Kidney tubule cell (primary cell): ENCODE results near the gene PDE4D.

Experiments used
- DNase-seq: peaks from one replicate; pipeline ENCODE4 v3.0.0-alpha.2; 2018; ENCODE audit warnings: low spot score

The PDE4D gene

GRCh38 chr5:59655693-59656309, 237.7 kb downstream of the PDE4D start:
- no peak for DNase-seq

GRCh38 chr5:59654691-59655090, 238.8 kb downstream of the PDE4D start:
- no peak for DNase-seq

- no peak for DNase-seq
Measured at GRCh38 chr5:59652449-59652848, 241.1 kb downstream of the PDE4D start.

GRCh38 chr5:59648949-59649921, 244.3 kb downstream of the PDE4D start:
- DNase-seq = no peak

GRCh38 chr5:59648038-59648831, 245.3 kb downstream of the PDE4D start:
- no peak for DNase-seq

DNA sequence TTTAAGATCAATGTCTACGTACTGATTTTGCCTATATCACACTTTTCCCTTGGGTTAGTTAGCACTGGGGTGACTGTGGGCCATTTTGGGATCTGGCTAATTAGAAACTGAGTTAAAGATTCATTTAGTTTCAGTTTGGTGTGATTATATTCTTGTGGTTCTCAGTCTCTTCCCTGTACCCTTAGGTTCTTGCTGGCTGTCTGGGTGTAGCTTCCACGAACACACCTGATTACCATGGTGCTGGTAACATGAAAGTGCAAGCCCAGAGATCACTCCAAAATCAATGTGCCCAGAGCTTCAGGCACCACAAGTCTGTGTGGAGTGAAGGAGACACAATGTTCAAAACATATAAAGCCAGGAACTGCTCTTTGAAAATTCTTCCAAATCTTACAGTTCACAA, 248.1 kb downstream of the PDE4D start:
- DNase-seq = no peak

- DNase-seq = peak; percentile 63
Measured at GRCh38 chr5:59640411-59640810, 253.1 kb downstream of the PDE4D start.

- DNase-seq = no peak
Measured at GRCh38 chr5:59637884-59638580, 255.5 kb downstream of the PDE4D start.

DNA sequence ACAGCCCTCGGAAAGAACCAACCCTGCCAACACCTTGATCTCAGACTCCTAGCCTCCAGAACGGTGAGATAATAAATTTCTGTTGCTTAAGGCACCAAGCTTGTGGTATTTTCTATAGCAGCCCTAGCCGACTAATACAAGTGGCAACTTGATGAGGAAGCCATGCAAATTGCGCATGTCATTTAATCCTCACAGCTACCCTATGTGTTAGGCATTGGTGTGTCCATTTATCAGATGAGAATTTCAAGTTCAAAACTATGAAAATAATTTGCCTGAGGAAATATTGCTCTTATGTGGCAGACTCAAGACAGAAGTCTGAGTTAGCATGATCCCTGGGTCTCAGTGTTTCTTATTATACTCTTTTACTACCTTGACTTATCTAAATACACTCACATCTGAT, 264.0 kb downstream of the PDE4D start:
- DNase-seq = no peak

DNA sequence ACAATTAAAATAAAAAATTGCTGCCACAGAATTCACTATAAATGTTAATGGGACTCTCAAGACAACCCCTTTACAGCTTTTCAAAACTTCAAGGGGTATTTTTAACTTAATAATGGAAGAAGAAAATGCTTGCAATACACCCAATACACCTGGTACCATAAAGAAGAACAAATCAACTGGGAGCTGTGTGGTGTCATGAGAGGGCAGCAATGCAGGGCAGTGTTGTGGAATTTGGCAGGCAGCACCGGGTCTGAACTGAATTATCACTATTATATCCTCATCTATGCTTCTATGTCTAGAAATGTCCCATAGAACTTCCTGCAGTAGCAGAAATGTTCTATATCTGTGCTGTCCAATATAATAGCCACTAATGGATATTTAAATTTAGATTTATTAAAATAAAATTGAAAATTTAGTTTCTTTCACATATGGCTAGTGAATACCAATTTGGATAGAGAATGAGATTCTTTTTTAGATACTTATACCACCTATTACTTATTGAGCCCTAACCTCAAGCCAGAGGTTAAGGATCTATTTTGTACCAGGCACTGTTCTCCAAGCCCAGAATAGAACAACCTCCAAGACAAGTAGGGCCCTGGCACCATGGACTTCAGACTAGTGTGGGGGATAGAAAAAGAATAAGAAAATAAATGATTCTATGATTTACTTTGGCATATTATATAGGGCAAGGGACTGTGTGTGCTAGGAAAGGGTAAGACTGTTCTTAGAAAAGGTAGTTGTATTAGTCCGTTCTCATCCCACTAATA, 265.3 kb downstream of the PDE4D start:
- DNase-seq = no peak

DNA sequence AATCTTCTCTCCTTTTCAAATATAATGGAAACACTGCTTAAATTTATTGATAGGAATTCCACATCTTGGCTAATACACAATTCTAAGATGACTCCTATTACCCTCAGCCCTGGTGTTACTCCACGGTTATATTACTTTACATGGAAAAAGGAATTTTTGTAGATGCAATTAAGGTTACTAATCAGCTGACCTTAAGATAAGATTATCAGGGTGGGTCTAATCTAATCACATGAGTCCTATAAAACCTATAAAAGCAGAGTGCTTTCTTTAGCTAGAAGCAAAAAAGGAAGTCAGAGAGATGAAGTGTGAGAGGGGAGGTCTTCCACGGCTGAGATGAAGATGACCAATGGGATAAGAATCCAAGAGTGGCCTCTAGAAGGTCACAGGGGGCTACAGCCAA, 268.6 kb downstream of the PDE4D start:
- DNase-seq = no peak

GRCh38 chr5:59622848-59623247, 270.7 kb downstream of the PDE4D start:
- no peak for DNase-seq

GRCh38 chr5:59621477-59621876, 272.0 kb downstream of the PDE4D start:
- no peak for DNase-seq

DNA sequence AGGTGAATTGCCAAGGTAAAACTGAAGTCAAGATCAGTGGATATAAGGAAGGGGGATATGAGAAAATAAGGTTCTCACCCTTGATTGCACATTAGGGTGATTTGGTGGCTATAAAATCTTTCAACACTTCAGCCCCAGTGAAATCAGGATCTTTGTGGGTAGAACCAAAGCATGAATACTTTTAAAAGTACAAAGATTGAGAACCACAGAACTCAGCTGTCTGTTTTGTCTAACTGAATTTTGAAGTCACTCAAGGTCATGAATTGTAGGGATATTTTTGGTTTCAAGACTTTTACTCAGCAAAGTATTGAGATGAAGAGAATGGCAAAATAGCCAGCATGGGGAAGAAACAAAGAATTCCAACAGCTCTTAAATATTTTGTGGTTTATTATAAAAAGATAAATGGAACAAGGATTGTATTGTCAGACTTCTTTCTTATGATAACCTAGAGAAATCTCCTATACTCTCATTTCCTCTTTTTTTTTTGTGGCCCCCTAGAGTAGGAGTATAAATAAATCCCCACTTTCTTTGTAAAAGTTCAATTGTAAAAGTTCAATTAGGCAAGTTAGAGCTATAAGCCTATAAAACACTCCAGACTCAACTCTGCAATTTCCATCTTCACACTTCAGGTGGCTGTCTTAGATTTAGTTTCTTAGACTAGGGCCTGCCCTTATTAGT, 272.9 kb downstream of the PDE4D start:
- no peak for DNase-seq

- DNase-seq = no peak
Measured at GRCh38 chr5:59618644-59619043, 274.9 kb downstream of the PDE4D start.

- DNase-seq = no peak
Measured at GRCh38 chr5:59617186-59617771, 276.2 kb downstream of the PDE4D start.

DNA sequence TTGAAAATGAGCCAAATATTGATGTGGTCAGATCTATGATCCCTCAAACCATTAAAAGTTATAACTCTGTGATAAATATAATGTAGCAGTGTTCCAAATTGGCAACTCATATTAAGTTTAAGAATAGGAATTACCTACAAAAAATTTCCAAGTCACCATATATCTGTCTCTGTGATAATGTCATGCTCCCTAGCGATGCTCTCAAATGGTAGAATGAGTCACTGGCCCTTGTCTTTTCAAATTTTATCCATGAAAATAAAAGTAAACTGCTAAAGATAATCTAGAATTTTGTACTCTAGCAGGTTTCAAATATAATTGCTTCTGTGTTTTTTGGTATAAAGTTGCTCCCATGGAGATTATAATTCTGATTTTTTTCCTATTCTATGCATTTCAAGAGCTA, 277.1 kb downstream of the PDE4D start:
- no peak for DNase-seq

GRCh38 chr5:59615272-59615671, 278.3 kb downstream of the PDE4D start:
- peak; percentile 38 for DNase-seq

DNA sequence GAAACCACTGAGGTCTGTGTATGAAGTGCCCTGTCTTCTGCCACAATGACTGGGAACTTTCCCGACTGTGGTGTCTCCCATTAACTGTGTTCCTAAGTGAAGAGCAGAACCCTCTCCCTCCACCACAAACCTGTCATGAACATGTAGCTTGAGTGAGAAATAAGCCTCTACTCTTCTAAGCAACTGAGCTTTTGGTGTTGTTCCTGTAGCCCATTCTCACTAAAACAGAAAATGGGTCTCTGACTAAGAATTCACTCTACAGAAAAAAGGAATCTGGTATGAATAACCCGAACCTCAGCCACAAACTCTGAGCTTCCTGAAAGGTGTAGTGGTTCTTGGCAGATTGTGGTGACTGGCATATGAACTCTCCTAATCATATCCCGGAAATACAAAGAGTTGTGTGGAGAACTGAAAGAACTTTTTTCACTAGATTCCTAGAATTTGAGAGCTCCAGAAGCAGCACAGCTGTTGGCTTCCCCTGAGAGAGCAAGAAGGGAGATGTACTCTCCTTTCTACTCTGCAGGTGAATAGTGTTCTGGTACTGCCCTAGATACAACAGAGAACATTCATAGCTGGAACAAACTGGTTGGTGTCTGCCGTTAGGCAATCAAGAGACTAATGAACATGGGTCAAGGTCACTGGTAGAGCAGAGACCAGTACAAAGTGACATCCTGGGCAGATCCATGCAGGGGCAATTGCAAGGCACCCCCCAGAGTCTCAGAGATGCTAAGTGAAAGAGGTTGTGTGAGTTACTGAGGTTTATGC, 283.8 kb downstream of the PDE4D start:
- no peak for DNase-seq
